Upper lobe of left lung (tissue), 6 donors: ENCODE data around the gene LDB2. TPM values are rescaled to one million over a fixed set of nuclear protein-coding genes. Genes with fewer than 3 reads are reported as not detected.

ENCODE experiments used
- ATAC-seq, 2 donors: fragments of 200-7000 bp; cut with Tn5 transposase; one replicate each; pipeline ENCODE4 v1.9.1; 2022; ENCODE audit warnings: mild to moderate bottlenecking in 2 of 2, moderate library complexity in 2 of 2; ENCODE audit not compliant: low FRiP score in 2 of 2
- DNase-seq, 2 donors: peaks; one replicate each; pipeline ENCODE4 v3.0.0-alpha.2; 2019 to 2020
- H3K27ac ChIP-seq, 4 donors: fragments of 200-600 bp; sonication (generic); one replicate each; pipeline ENCODE4 v1.5.1; 2016 to 2019
- H3K27me3 ChIP-seq, 4 donors: fragments of 200-600 bp; sonication (generic); one replicate each; pipeline ENCODE4 v1.5.1; 2017 to 2019
- H3K36me3 ChIP-seq, 4 donors: fragments of 200-600 bp; sonication (generic); one replicate each; pipeline ENCODE4 v1.5.1; 2016 to 2019
- H3K4me1 ChIP-seq, 4 donors: fragments of 200-600 bp; sonication (generic); one replicate each; pipeline ENCODE4 v1.5.1; 2018 to 2019
- H3K4me3 ChIP-seq, 4 donors: fragments of 200-600 bp; sonication (generic); one replicate each; pipeline ENCODE4 v1.5.1; 2017 to 2019; ENCODE audit warnings: mild to moderate bottlenecking in 2 of 4, moderate library complexity in 1 of 4
- H3K9me3 ChIP-seq, 4 donors: fragments of 200-600 bp; sonication (generic); one replicate each; pipeline ENCODE4 v1.5.1; 2018 to 2019
- CTCF ChIP-seq, 6 experiments: fragments of 450-650 bp in 4 of 6; fragments of 200-600 bp in 2 of 6; sonication (generic) in 2 of 6; IDR thresholded peaks; one replicate each; pipeline ENCODE4 v1.5.1; 2016 to 2019; ENCODE audit warnings: antibody characterized with exemption in 6 of 6
- EP300 ChIP-seq, 4 donors: sonication (generic); formaldehyde crosslinking; IDR thresholded peaks; one replicate each; pipeline ENCODE4 v1.5.1; 2017; ENCODE audit warnings: antibody characterized with exemption in 4 of 4, control low read depth in 2 of 4
- POLR2A ChIP-seq, 4 donors: fragments of 450-650 bp; IDR thresholded peaks; one replicate each; pipeline ENCODE4 v1.5.1; 2016 to 2017; ENCODE audit warnings: antibody characterized with exemption in 4 of 4, mild to moderate bottlenecking in 2 of 4
- POLR2AphosphoS5 ChIP-seq, 2 donors: sonication (generic); formaldehyde crosslinking; IDR thresholded peaks; one replicate each; pipeline ENCODE4 v1.5.1; 2017; ENCODE audit warnings: antibody characterized with exemption in 2 of 2
- WGBS, 2 donors: methylation state at CpG; one replicate each; pipeline ENCODE4 v1.1.5; 2017 to 2018; 5-methylcytosine and 5-hydroxymethylcytosine counted together
- total RNA-seq, 6 donors: library from RNA; depleted of rRNA in 4 of 6; stranded (reverse); fragments of >200 nt in 4 of 6; gene quantifications; one replicate each; pipeline versions ENCODE4 v1.1.0 to v1.2.1, GENCODE V29; 2016 to 2021
- donor health status: DM: no; HTN: no; CAD: no; lungs with moderate emphysema.
- donor health status: DM: no; HTN: yes; CAD: no; lungs with severe emphysema.

Gene LDB2
- total RNA-seq, 6 donors from 2014 or later = 34.6 to 94.4 (median 45.9) TPM

- no peak for TF ChIP-seq EP300 (IDR thresholded peaks at IDR 0.05)
- no peak for TF ChIP-seq POLR2AphosphoS5 (IDR thresholded peaks at IDR 0.05)
- no peak for TF ChIP-seq CTCF (IDR thresholded peaks at IDR 0.05)
- no peak for TF ChIP-seq POLR2A (IDR thresholded peaks at IDR 0.05)
- ATAC-seq (no peak), DNase-seq (no peak)
- peak overlapping the region in 1 of 4 donors; percentile 73 for H3K27ac ChIP-seq
- H3K9me3 ChIP-seq = no peaks in the 10 kb centered on the region
- H3K4me3 ChIP-seq = no peak overlapping the region
- H3K4me1 ChIP-seq = peaks cover 5 to 15% (median 9%) of the 10 kb centered on the region in 4 donors
- peaks cover 0 to 4% (median 0%) of the 10 kb centered on the region in 4 donors for H3K36me3 ChIP-seq
- no peaks in the 10 kb centered on the region for H3K27me3 ChIP-seq
- 50 to 56% methylated on average over 6 of the region's 6 CpGs for WGBS, 2 donors
Measured at GRCh38 chr4:16844816-16845586, 53.4 kb downstream of the LDB2 start.

GRCh38 chr4:16843831-16844508 lies 54.5 kb downstream of the LDB2 start:
- DNase-seq (no peak), ATAC-seq (peak in 1 of 2 donors; percentile 51)
- Histone ChIP-seq H3K9me3 (no peaks in the 10 kb centered on the region), H3K4me1 (peaks cover 5 to 15% (median 6%) of the 10 kb centered on the region in 4 donors), H3K27me3 (no peaks in the 10 kb centered on the region), H3K36me3 (peaks cover 0 to 4% (median 0%) of the 10 kb centered on the region in 4 donors), H3K27ac (peak overlapping the region in 1 of 4 donors; percentile 73), H3K4me3 (no peak overlapping the region)
- WGBS, 2 donors = 86 to 93% methylated on average over 6 of the region's 6 CpGs
- no peak for TF ChIP-seq EP300 (IDR thresholded peaks at IDR 0.05)
- TF ChIP-seq CTCF (IDR thresholded peaks at IDR 0.05) = no peak
- TF ChIP-seq POLR2A (IDR thresholded peaks at IDR 0.05) = no peak
- no peak for TF ChIP-seq POLR2AphosphoS5 (IDR thresholded peaks at IDR 0.05)

GRCh38 chr4:16838226-16838875 lies 60.1 kb downstream of the LDB2 start:
- TF ChIP-seq CTCF (IDR thresholded peaks at IDR 0.05) = no peak
- TF ChIP-seq POLR2A (IDR thresholded peaks at IDR 0.05) = no peak
- TF ChIP-seq EP300 (IDR thresholded peaks at IDR 0.05) = no peak
- TF ChIP-seq POLR2AphosphoS5 (IDR thresholded peaks at IDR 0.05) = no peak
- Histone ChIP-seq H3K27me3 (no peaks in the 10 kb centered on the region), H3K9me3 (no peaks in the 10 kb centered on the region), H3K4me3 (no peak overlapping the region), H3K4me1 (peaks cover 0 to 3% (median 0%) of the 10 kb centered on the region in 4 donors), H3K27ac (no peak overlapping the region), H3K36me3 (peaks cover 0 to 4% (median 0%) of the 10 kb centered on the region in 4 donors)
- DNase-seq = no peak
- WGBS, 2 donors = 85 to 86% methylated on average over 4 of the region's 4 CpGs
- no peak for ATAC-seq

- H3K27me3 ChIP-seq = no peaks in the 10 kb centered on the region
- peaks cover 0 to 4% (median 0%) of the 10 kb centered on the region in 4 donors for H3K36me3 ChIP-seq
- TF ChIP-seq CTCF (IDR thresholded peaks at IDR 0.05) (no peak), POLR2AphosphoS5 (IDR thresholded peaks at IDR 0.05) (no peak), EP300 (IDR thresholded peaks at IDR 0.05) (no peak), POLR2A (IDR thresholded peaks at IDR 0.05) (no peak)
- 69 to 88% methylated on average over 3 of the region's 3 CpGs for WGBS, 2 donors
- DNase-seq (no peak), ATAC-seq (no peak)
- no peak overlapping the region for H3K27ac ChIP-seq
- no peaks in the 10 kb centered on the region for H3K9me3 ChIP-seq
- H3K4me3 ChIP-seq = no peak overlapping the region
- no peaks in the 10 kb centered on the region for H3K4me1 ChIP-seq
Measured at GRCh38 chr4:16837475-16837874, 61.0 kb downstream of the LDB2 start.
